ENCODE data around the gene ACSF3.

Gene ACSF3

DNA sequence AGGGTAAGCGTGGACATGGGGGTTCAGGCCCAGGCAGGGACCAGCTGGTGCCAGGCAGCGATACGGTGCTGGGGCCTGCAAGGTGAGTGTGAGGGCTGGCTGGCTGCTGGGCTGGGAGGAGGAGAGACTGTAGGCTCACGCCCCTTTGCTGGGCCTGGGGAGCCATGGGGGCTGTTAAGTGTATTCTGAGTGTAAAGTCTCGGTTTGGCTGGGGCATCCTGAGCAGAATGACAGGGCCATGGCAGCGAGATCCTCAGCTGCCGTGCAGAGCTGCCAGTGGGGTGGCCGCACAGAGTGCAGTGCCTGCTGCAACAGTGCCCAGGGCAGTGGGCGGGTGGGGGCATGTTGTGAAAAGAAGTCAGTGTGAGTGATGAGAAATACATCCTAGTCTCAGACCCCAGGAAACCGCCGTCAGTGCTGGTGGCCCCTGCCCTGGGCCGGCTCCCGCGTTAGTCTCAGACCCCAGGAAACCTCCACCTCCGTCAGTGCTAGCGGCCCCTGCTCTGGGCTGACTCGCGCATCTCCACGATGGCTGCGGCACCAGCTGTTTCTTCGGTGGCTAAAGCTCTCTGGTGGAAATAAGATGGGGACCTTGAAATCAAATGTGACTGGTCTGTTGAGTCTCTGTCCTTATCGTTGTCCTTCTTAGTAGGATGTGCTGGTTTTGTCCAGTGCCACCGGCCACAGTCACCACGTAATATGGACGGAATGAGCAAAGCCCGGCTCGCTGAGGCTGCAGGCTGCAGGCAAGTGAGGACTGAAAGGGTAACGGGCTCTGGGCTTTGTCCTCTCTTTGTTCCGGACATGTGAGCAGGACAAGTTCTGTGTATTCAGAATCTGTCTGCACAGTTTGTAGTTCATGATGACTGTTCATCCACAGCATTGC is 22.9 kb downstream of the ACSF3 start:
- DNase-seq, result no peak
- in situ Hi-C loops (cut with HindIII; ENCODE audit: low pct_ligation_motif_present, low pct_unique_long_range_greater_than_20kb, low sequenced_read_pairs), result no loop called here

DNA sequence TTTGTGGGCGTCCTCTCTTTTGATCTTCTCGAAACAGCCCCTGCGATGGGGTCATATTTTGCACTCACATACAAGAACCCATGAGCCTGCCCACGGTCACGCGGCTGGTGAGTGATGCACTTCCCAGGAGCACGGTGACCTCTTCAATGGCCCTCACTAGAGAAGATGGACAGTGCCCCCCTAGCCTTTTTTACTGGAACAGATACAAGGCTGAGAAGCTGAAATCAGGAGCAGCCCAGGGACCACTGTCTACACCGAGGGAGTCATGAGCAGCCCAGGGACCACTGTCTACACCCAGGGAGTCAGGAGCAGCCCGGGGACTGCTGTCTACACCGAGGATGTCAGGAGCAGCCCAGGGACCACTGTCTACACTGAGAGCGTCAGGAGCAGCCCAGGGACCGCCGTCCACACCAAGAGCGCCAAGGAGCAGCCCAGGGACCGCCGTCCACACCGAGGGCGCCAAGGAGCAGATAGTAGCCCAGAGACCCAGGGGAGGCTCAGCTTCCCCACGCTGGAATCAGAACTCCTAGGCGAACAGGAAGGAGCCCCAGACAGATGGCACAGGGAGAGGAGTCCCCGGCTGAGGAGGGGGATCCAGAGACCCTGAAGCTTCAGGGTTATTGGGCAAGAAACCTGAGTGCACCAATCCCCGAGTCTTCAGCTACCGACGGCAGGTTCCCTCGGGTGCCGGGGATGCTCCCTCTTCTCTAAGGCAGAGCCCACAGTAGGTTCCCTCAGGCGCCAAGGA is 23.7 kb downstream of the ACSF3 start:
- in situ Hi-C loops (cut with HindIII; ENCODE audit: low pct_ligation_motif_present, low pct_unique_long_range_greater_than_20kb, low sequenced_read_pairs), result no loop called here
- DNase-seq, result no peak

DNA sequence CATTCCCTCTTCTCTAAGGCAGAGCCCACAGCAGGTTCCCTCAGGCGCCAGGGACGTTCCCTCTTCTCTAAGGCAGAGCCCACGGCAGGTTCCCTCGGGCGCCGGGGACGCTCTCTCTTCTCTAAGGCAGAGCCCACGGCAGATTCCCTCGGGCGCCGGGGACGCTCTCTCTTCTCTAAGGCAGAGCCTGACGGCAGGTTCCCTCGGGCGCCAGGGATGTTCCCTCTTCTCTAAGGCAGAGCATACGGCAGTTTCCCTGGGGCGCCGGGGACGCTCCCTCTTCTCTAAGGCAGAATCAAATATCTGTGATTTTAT is 24.3 kb downstream of the ACSF3 start:
- no peak for DNase-seq

DNA sequence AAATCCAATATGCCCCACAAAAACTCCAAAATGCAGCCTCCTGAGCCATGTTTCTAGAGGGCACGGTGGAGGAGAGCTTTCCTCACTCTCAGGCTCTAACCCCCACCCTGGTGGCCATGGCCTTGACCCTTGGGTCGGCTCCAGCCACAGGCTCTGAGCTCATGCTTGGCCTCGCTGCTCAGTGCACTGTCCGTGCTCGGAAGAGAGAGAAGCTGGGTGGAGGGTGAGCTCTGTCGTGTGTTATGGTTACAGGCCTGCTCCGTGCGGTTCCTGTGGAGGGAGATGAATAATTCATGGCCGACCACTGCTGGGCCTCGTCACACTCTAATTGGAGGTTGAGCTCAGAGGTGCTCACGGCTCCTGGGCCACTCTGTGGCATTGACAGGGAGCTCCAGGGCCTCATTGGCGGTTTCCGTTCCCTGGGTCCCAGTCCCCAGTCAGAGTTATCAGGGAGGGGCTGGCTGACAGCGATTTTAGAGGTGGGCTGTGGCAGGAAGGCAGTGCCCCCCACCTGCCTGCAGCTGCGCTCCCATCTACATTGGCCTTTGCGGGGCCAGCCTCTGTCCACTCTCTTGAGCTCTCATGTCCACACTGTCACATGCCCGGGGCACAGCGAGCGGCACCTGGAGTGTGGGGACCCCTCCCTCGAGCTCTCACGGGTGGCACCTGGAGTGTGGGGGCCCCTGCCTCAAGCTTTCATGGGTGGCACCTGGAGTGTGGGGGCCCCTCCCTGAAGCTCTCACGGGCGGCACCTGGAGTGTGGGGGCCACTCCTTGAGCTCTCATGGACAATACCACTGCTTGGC is 24.9 kb downstream of the ACSF3 start:
- in situ Hi-C loops (cut with HindIII; ENCODE audit: low pct_ligation_motif_present, low pct_unique_long_range_greater_than_20kb, low sequenced_read_pairs), result no loop called here
- no peak for DNase-seq

More for the DNA sequence above, 24.3 kb downstream of the ACSF3 start:
- in situ Hi-C loops (cut with HindIII; ENCODE audit: low pct_ligation_motif_present, low pct_unique_long_range_greater_than_20kb, low sequenced_read_pairs), result no loop called here

DNA sequence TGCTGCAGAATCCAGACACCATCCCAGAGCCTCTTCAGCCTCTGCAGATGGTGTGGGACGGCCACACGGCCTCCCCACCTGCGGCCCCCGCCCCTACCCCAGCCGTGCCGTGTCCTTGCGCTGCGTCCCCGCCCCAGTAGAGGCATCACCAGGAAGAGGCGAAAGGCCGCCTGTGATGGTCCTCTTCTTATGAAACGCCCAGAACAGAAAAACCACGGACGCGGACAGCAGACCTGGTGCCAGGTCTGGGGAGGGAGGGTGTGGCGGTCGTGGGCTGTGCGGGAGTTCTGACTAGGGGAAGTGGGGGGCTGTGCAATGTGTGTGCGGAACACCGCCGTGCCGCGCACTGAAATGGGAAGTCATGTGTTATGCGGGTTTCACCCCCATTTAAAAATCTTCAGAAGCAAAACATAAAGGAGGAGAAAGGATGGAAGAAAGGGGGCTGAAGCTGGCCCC is 25.5 kb downstream of the ACSF3 start:
- in situ Hi-C loops (cut with HindIII; ENCODE audit: low pct_ligation_motif_present, low pct_unique_long_range_greater_than_20kb, low sequenced_read_pairs), result no loop called here
- DNase-seq, result no peak

DNA sequence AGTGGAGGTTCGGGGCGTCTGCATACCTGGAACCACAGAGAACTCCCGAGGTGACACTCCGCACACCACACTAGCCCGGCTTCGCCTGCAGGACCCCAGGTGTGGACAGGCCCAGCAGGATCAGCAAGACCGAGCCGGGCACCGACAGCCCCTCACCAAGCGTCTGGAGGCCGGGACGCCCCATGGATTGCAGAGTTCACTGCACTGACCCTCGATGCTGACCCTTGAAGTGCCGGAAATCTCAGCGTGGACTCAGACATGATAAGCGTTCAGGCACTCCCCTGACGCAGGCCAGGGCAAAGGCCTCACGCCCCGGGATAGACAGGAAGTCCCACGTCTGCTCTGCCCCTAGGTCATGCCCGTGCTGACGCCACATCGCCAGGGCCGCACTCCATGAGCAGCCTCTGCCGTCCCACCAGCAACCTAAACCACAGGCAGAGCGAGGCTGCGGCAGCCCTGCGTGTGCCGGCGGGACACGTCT is 26.0 kb downstream of the ACSF3 start:
- DNase-seq, result no peak
- in situ Hi-C loops (cut with HindIII; ENCODE audit: low pct_ligation_motif_present, low pct_unique_long_range_greater_than_20kb, low sequenced_read_pairs), result no loop called here

DNA sequence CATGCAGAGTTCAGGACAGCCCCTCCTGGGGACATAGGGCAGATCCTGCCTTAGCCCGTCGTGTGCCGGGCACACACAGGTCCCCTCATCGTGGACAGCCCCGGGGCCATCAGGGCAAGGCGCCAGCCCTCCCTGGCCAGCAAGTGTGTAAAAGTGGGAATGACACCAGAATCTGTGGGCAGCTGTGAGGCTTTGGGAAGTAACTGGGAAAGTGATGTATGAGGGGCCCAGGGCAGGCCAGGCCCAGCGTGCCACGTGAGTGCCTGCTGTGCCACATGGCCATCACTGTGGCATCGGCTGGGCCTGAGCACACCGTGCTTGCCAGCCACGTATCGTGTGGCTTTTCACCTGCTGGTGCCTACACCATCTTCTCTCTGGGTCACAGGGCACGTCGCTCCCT is 26.6 kb downstream of the ACSF3 start:
- in situ Hi-C loops (cut with HindIII; ENCODE audit: low pct_ligation_motif_present, low pct_unique_long_range_greater_than_20kb, low sequenced_read_pairs), result no loop called here
- DNase-seq, result no peak

DNA sequence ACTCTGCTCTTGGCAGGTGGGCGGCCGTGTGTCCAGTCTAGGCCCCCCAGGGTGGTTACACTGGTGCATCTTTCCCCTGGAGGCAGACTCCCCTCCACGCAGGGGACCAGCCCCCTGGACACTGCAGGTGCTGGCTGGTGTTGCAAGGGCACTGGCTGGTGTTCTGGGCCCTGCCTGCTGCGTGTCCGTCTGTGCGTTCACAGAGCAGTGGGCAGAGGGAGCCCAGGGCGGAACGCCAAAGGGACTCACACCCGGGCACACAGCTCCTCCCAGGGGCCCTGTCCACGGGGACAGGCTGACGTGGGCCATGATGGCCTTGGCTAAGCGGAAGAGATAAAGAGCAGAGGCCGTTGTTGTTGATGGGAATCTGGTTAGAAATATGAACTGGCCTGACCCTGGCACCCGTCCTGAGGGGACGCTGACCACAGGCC is 27.3 kb downstream of the ACSF3 start:
- in situ Hi-C loops (cut with HindIII; ENCODE audit: low pct_ligation_motif_present, low pct_unique_long_range_greater_than_20kb, low sequenced_read_pairs), result no loop called here
- DNase-seq, result no peak

DNA sequence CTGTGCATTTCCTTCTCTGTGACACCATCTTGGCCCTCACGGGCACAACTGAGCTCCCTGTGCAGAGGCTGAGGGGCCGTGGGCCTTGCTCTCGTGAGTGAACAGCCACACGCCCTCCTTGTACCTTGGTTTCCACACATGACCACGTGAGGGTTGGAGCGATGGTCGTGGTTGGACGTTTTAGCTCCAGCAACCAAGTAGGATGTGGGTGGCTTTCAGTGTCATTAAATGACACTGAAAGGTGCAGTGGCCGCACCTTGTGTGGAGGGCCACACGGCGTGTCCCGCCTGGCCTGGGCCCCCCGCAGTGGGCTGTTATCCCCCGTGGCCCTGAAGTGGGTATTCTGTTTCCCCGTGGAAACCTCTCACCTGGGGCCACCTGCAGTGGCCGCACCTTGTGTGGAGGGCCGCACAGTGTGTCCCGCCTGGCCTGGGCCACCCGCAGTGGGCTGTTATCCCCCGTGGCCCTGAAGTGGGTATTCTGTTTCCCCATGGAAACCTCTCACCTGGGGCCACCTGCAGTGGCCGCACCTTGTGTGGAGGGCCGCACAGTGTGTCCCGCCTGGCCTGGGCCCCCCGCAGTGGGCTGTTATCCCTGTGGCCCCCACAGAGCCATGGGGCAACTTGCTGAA is 28.2 kb downstream of the ACSF3 start:
- no peak for DNase-seq
- in situ Hi-C loops (cut with HindIII; ENCODE audit: low pct_ligation_motif_present, low pct_unique_long_range_greater_than_20kb, low sequenced_read_pairs), result no loop called here

DNA sequence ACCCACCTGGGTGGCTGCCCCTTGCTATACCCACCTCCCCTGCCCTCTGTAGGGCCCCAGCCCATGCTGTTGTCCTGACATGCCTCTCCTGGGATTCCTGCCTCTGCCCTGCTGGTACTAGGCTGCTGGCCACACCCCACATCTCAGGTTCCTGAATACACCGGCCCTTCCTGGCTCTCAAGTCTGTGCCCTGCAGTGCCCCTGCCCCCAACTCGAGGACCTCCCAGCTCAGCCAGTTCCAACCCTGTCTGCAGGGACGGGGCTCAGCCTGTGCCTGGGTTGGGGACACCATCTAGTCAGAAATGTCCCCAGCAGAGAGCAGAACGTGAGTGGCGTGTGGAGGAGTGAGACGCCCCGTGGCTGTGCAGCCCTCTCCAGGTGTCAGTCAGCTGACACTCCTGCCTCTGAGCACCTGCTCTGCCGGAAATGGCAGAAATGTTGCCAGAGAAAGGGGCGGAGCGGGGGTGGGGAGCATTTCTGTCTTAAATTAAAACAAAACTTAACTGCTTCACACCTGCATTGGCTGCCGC is 28.7 kb downstream of the ACSF3 start:
- in situ Hi-C loops (cut with HindIII; ENCODE audit: low pct_ligation_motif_present, low pct_unique_long_range_greater_than_20kb, low sequenced_read_pairs), result no loop called here
- no peak for DNase-seq

DNA sequence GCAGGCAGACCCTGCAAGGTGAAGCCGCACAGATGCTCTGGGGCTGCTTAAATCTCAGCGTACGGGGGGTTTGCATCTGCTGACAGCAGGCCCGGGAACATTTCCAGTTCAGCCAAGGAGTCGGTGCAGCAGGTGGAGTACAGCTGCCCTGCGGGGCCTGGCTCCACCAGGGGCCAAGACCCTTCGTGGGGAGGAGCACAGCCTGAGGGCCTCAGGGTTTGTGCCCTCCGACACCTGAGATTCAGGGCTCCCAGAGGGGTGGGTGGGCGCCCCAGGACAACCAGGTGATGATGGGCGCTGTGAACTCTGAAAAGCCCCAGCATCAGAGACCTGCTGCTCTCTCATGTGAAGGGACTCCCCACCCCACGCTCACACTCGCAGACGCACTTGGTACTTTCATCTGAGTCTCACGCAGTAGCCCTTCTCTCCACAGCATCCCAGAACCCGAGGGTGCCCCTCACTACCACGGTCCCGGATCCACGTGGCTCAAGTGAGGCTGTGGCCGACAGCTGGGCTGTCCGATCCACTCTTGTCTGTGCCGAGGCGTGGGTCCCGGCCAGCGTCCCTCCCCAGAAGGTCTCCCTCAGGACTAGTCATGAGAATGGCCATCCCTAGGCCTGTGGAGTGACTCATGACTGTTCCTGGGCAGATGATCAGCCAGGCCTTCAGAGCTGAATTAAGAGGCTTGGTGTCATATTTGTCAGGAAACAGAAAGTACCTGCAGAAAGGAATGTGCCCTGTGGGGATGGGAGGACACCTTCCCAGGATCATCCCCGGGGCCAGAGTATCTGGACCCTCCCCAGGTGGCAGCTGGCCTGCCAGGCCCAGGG is 29.6 kb downstream of the ACSF3 start:
- DNase-seq, result peak; percentile 28
- in situ Hi-C loops (cut with HindIII; ENCODE audit: low pct_ligation_motif_present, low pct_unique_long_range_greater_than_20kb, low sequenced_read_pairs), result no loop called here

DNA sequence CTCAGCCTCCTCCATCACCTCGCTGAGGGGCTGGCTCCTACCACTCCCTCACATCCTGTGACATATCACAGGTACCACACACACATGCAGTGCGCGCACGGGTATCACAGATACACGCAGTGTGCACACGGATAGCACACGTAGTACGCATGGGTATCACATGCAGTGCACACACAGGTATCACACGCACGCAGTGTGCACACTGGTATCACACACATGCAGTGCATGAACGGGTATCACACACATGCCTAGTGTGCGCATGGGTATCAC is 30.1 kb downstream of the ACSF3 start:
- in situ Hi-C loops (cut with HindIII; ENCODE audit: low pct_ligation_motif_present, low pct_unique_long_range_greater_than_20kb, low sequenced_read_pairs), result no loop called here
- no peak for DNase-seq

DNA sequence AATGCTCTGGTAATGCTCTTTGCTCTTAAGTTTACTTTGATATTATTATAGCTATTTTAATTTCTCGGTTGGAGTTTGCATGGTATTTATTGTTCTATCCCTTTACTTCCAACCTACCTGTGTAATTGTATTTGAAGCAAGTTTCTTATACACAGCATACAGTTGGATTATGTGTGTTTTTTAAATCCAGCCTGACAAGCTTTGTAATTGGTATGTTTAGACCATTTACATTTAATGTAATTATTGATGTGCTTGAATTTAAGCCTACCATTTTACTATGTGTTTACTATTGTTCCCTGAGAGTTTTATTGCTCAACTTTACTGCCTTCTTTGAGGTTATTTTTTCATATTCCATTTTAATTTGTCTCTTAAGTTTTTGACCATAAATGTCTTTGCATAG is 35.7 kb downstream of the ACSF3 start:
- in situ Hi-C loops (cut with HindIII; ENCODE audit: low pct_ligation_motif_present, low pct_unique_long_range_greater_than_20kb, low sequenced_read_pairs), result no loop called here
- DNase-seq, result no peak

DNA sequence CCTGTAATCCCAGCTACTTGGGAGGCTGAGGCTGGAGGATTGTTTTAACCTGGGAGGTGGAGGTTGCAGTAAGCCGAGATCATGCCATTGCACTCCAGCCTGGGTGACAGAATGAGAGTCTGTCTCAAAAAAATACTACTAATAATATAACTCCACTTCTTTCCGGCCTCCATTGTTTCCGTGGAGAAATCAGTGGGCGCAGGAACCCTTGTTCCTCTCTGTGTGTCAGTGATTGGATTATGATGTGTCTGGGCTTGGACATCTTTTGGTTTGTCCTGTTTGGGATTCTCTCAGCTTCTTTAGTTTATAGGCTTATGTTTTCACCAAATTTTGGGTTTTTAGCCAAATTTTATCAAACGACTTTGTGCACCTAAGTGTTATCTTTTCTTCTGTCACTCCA is 36.8 kb downstream of the ACSF3 start:
- in situ Hi-C loops (cut with HindIII; ENCODE audit: low pct_ligation_motif_present, low pct_unique_long_range_greater_than_20kb, low sequenced_read_pairs), result no loop called here
- no peak for DNase-seq

DNA sequence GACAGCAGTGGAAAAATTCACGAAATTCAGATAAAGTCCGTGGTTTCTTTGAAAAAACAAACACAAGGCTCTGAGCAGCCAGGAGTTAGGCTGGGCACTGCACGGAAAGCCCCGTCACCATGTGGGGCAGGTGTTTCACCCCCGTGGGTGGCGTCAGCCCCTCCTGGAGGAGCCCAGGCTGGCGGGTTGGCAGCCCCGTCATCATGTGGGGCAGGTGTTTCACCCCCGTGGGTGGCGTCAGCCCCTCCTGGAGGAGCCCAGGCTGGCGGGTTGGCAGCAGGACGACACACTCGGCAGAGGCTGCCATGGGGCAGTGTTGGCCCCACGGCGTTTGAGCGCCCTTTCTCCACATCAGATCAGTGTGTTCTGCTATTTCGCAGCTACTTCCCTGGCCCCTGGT is 38.1 kb downstream of the ACSF3 start:
- in situ Hi-C loops (cut with HindIII; ENCODE audit: low pct_ligation_motif_present, low pct_unique_long_range_greater_than_20kb, low sequenced_read_pairs), result no loop called here
- DNase-seq, result no peak

DNA sequence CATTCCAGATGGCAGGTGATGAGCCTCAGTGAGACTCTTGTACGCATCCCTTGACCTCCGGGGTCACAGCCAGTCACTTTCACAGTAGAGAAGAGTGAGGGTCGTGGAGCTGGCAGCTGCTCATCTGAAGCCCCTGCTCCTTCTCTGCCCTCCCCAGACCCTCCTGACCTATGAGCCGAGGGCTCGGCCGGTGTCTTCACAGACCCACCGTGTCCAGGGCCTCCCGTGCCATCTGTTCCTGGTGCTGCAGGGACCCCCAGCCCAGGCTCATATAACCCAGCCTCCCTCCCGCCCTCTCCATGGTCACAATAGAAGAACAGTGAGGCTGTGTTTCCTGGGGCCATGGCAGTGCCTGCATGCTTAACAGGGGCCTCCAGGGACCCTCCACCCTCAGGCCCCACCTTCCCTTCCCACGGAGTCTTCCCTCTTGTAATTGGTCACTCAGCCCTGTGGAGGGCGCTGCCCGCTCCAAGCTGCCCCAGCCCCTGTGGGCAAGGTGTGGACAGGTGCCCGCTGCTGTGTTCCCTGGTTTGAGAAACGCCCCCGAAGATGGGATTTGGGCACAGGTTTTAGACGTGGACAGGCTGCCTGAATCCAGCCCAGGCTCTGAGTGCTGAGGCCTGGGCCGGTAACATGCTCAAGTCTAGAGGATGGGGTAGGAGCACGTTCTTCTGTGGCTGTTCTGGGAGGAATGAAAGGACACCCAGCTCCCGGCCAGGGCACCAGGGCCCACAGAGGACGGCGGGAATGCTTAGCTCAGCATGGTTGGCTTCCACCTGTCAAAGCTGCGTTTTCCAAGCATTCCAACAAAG is 38.7 kb downstream of the ACSF3 start:
- no peak for DNase-seq
- in situ Hi-C loops (cut with HindIII; ENCODE audit: low pct_ligation_motif_present, low pct_unique_long_range_greater_than_20kb, low sequenced_read_pairs), result no loop called here

DNA sequence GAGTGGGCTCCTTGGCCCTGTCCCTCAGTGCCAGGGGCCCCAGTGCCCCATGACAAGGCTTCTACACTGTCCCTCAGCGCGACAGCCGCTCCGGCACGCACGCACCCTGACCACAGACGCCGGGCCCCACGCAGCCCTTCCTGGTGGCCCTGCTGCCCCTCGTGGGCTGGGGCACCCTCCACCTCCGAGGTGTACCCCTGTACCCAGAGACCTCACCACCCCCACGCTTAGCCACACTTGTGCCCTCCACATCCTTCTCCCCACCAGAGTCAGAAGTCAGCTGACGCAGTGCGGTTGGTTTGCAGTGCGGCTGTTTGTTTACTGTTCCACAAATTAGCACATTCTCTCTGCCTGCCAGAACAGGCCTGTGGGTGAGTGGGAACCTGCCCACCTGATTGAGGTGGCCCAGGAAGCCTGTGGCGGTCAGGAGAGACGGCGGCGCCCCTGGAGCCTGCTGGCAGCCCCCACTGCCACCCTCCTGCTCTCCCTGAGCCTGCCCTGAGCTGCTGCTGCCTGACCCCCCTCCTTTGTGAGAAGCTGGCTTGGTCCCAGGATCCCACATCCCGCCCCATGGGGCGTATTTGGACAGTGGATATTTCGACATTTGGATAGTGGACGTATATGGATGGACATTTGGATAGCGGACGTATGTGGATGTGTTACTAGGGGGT is 39.9 kb downstream of the ACSF3 start:
- DNase-seq, result no peak
- in situ Hi-C loops (cut with HindIII; ENCODE audit: low pct_ligation_motif_present, low pct_unique_long_range_greater_than_20kb, low sequenced_read_pairs), result no loop called here
